ENCODE measurements around the gene SNRNP40. TPM values are rescaled to one million over a fixed set of nuclear protein-coding genes. Genes with fewer than 3 reads are reported as not detected.

SNRNP40 gene
- total and polyA plus RNA-seq, 10 of the 15 experiments (the other 5 are each of a cell fraction or from before 2014, with no cell fraction given), result 34.9 to 212 (median 115) TPM

DNA sequence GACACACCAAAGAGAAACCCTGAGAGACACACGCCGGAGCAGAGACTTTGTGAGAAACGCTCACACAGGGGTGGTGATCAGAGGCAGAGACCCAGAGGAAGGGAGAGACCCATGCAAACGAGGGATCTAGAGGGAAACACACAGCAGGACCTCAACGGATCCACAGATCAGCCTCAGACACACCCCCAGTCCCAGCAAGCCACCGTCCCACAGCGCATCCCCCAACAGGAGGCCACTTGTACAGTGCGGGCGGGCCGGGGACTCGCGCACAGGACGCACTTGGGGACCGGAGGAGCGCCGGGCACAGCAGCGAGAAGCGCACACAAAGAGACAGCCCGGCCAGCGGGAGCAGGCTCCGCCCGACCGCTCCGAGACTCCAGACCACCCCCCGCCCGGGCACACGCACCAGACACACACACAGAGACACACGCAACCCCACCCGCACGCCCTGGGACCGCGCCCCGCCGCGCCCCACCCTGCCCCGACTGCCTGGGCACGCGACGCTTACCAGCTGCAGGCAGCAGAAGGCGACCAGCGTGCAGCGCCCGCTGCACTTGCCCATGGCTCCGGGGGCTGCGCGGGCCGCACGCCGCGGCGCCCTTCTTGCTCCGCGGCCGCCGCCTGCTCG is 57.5 kb downstream of the SNRNP40 start:
- DNase-seq (ENCODE audit: low read depth, low spot score) (no peak), ATAC-seq (peak; percentile 46), FAIRE-seq (no peak)
- Histone ChIP-seq H4K20me1 (ENCODE audit: control insufficient read depth, insufficient read depth) (no peaks in the 10 kb centered on the region), H3K27ac (ENCODE audit: control insufficient read depth, insufficient read depth) (no peak overlapping the region), H2AFZ (ENCODE audit: control insufficient read depth, low read depth, low read length) (no peak overlapping the region), H3K36me3 (ENCODE audit: control insufficient read depth in 2 of 2, insufficient read depth in 2 of 2, low read length in 1 of 2) (no peaks in the 10 kb centered on the region), H3K4me3 (no peak overlapping the region), H3K4me2 (ENCODE audit: control insufficient read depth, insufficient read depth) (no peak overlapping the region), H3K9ac (ENCODE audit: control insufficient read depth, insufficient read depth, low read length) (no peak overlapping the region), H3K9me3 (replicated peaks; ENCODE audit: control insufficient read depth, insufficient read depth, low read length) (no peaks in the 10 kb centered on the region), H3K4me1 (ENCODE audit: control insufficient read depth, insufficient read depth, low read length) (no peaks in the 10 kb centered on the region), H3K79me2 (ENCODE audit: control insufficient read depth, insufficient read depth, low read length) (no peaks in the 10 kb centered on the region), H3K27me3 (replicated peaks in 1 of 2; ENCODE audit: control insufficient read depth in 2 of 2, insufficient read depth in 2 of 2, low read length in 1 of 2) (peaks cover 5 to 8% of the 10 kb centered on the region in 2 experiments)
- WGBS (ENCODE audit: insufficient coverage, insufficient replicate concordance, low lambda C conversion rate, missing lambda C conversion rate), result 13% methylated on average over 41 of the region's 56 CpGs
- ChIA-PET RAD21 (ENCODE audit: unreplicated experiment) (no interaction called here), SMC1A (ENCODE audit: uncharacterized antibody, unreplicated experiment) (no interaction called here), CTCF (no interaction called here), POLR2A (no interaction called here)
- in situ Hi-C loops (cut with MboI), result no loop called here
- no TSS peak for BruUV-seq (replicated peaks)
- no peak for TF ChIP-seq CHD2 (IDR thresholded peaks at IDR 0.05; ENCODE audit: borderline replicate concordance, low read depth, low read length)
- no peak for TF ChIP-seq BCL11A (IDR thresholded peaks at IDR 0.05; ENCODE audit: low read depth, low read length)
- TF ChIP-seq ZNF217 (IDR thresholded peaks at IDR 0.05), result no peak
- TF ChIP-seq CREB1 (IDR thresholded peaks at IDR 0.05; ENCODE audit: low read depth), result no peak
- no peak for TF ChIP-seq STAT3 (IDR thresholded peaks at IDR 0.05; ENCODE audit: low read depth, low read length)
- no peak for TF ChIP-seq TARDBP (IDR thresholded peaks at IDR 0.05; ENCODE audit: borderline replicate concordance)
- TF ChIP-seq TCF3 (IDR thresholded peaks at IDR 0.05; ENCODE audit: borderline replicate concordance, insufficient read depth, low read depth, low read length), result no peak
- no peak for TF ChIP-seq SIN3A (IDR thresholded peaks at IDR 0.05; ENCODE audit: low read depth, low read length)
- TF ChIP-seq, protein P1, sequence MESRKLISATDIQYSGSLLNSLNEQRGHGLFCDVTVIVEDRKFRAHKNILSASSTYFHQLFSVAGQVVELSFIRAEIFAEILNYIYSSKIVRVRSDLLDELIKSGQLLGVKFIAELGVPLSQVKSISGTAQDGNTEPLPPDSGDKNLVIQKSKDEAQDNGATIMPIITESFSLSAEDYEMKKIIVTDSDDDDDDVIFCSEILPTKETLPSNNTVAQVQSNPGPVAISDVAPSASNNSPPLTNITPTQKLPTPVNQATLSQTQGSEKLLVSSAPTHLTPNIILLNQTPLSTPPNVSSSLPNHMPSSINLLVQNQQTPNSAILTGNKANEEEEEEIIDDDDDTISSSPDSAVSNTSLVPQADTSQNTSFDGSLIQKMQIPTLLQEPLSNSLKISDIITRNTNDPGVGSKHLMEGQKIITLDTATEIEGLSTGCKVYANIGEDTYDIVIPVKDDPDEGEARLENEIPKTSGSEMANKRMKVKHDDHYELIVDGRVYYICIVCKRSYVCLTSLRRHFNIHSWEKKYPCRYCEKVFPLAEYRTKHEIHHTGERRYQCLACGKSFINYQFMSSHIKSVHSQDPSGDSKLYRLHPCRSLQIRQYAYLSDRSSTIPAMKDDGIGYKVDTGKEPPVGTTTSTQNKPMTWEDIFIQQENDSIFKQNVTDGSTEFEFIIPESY (IDR thresholded peaks at IDR 0.05), result no peak
- TF ChIP-seq NFYA (IDR thresholded peaks at IDR 0.05; ENCODE audit: borderline replicate concordance, low read depth, low read length), result no peak
- no peak for TF ChIP-seq ZNF207 (IDR thresholded peaks at IDR 0.05; ENCODE audit: borderline replicate concordance)
- TF ChIP-seq, protein P2, sequence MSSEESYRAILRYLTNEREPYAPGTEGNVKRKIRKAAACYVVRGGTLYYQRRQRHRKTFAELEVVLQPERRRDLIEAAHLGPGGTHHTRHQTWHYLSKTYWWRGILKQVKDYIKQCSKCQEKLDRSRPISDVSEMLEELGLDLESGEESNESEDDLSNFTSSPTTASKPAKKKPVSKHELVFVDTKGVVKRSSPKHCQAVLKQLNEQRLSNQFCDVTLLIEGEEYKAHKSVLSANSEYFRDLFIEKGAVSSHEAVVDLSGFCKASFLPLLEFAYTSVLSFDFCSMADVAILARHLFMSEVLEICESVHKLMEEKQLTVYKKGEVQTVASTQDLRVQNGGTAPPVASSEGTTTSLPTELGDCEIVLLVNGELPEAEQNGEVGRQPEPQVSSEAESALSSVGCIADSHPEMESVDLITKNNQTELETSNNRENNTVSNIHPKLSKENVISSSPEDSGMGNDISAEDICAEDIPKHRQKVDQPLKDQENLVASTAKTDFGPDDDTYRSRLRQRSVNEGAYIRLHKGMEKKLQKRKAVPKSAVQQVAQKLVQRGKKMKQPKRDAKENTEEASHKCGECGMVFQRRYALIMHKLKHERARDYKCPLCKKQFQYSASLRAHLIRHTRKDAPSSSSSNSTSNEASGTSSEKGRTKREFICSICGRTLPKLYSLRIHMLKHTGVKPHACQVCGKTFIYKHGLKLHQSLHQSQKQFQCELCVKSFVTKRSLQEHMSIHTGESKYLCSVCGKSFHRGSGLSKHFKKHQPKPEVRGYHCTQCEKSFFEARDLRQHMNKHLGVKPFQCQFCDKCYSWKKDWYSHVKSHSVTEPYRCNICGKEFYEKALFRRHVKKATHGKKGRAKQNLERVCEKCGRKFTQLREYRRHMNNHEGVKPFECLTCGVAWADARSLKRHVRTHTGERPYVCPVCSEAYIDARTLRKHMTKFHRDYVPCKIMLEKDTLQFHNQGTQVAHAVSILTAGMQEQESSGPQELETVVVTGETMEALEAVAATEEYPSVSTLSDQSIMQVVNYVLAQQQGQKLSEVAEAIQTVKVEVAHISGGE (CRISPR knock-in tag; IDR thresholded peaks at IDR 0.05), result no peak
- TF ChIP-seq NR2C2 (IDR thresholded peaks at IDR 0.05; ENCODE audit: borderline replicate concordance, control insufficient read depth, insufficient read length, low read depth), result no peak
- intact Hi-C loops (cut with micrococcal nuclease; ENCODE audit: unreplicated experiment), result no loop called here

Data from GM12878 (cell line).